ENCODE measurements around the gene KIF26A. TPM values are rescaled to one million over a fixed set of nuclear protein-coding genes. Genes with fewer than 3 reads are reported as not detected.

The KIF26A gene
- total RNA-seq, 1 donor from 2014 or later = not detected

DNA sequence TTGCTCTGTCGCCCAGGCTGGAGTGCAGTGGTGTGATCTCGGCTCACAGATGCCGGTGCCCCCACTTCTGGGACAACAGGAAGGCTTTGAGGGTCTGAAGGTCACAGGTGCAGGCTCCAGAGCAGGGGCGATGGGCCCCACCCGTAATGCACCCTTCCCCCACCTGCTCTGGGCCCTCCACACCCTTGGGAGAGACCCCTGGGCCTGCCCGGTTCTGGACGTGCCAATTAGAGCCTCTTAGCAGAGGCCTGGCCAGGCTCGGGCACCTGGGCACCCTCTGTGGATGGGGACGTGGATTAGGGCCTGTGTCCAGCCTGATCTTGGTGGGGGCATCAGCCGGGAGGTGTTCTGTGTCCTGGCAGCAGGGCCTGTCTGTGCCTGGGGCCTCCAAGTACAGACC is 62.2 kb downstream of the KIF26A start:
- H3K9me3 Mint-ChIP-seq = no peaks in the 10 kb centered on the region
- no peak for ATAC-seq (ENCODE audit: low read depth)
- H3K27me3 Mint-ChIP-seq = peaks cover 2% of the 10 kb centered on the region
- ChIA-PET POLR2A (no interaction called here), CTCF (no interaction called here)
- no peak overlapping the region for H3K4me3 Mint-ChIP-seq
- TF ChIP-seq, protein P1, sequence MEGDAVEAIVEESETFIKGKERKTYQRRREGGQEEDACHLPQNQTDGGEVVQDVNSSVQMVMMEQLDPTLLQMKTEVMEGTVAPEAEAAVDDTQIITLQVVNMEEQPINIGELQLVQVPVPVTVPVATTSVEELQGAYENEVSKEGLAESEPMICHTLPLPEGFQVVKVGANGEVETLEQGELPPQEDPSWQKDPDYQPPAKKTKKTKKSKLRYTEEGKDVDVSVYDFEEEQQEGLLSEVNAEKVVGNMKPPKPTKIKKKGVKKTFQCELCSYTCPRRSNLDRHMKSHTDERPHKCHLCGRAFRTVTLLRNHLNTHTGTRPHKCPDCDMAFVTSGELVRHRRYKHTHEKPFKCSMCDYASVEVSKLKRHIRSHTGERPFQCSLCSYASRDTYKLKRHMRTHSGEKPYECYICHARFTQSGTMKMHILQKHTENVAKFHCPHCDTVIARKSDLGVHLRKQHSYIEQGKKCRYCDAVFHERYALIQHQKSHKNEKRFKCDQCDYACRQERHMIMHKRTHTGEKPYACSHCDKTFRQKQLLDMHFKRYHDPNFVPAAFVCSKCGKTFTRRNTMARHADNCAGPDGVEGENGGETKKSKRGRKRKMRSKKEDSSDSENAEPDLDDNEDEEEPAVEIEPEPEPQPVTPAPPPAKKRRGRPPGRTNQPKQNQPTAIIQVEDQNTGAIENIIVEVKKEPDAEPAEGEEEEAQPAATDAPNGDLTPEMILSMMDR (IDR thresholded peaks at IDR 0.05) = no peak
- no peak overlapping the region for H3K27ac Mint-ChIP-seq
- DNase-seq = no peak
- intact Hi-C loops (cut with micrococcal nuclease) = no loop called here
- H3K4me1 Mint-ChIP-seq = peaks cover 11% of the 10 kb centered on the region
- no peaks in the 10 kb centered on the region for H3K36me3 Mint-ChIP-seq (ENCODE audit: low read depth)

- DNase-seq (no peak), ATAC-seq (ENCODE audit: low read depth) (no peak)
- Mint-ChIP-seq H3K4me1 (peaks cover 7% of the 10 kb centered on the region), H3K36me3 (ENCODE audit: low read depth) (no peaks in the 10 kb centered on the region), H3K27ac (no peak overlapping the region), H3K27me3 (peaks cover 2% of the 10 kb centered on the region), H3K9me3 (no peaks in the 10 kb centered on the region), H3K4me3 (no peak overlapping the region)
- intact Hi-C loops (cut with micrococcal nuclease) = no loop called here
- TF ChIP-seq, protein P1 (IDR thresholded peaks at IDR 0.05) = no peak
- ChIA-PET CTCF (no interaction called here), POLR2A (no interaction called here)
Measured at GRCh38 chr14:104201063-104201462, 62.7 kb downstream of the KIF26A start.

GRCh38 chr14:104201496-104201895 is 63.1 kb downstream of the KIF26A start:
- no peak overlapping the region for H3K4me3 Mint-ChIP-seq
- CTCF ChIA-PET = no interaction called here
- DNase-seq = no peak
- H3K4me1 Mint-ChIP-seq = peaks cover 3% of the 10 kb centered on the region
- no peaks in the 10 kb centered on the region for H3K36me3 Mint-ChIP-seq (ENCODE audit: low read depth)
- H3K27me3 Mint-ChIP-seq = peaks cover 2% of the 10 kb centered on the region
- TF ChIP-seq, protein P1 (IDR thresholded peaks at IDR 0.05) = no peak
- intact Hi-C loops (cut with micrococcal nuclease) = no loop called here
- H3K9me3 Mint-ChIP-seq = no peaks in the 10 kb centered on the region
- POLR2A ChIA-PET = no interaction called here
- ATAC-seq (ENCODE audit: low read depth) = no peak
- no peak overlapping the region for H3K27ac Mint-ChIP-seq

- Mint-ChIP-seq H3K36me3 (ENCODE audit: low read depth) (no peaks in the 10 kb centered on the region), H3K4me3 (no peak overlapping the region), H3K27me3 (peaks cover 3% of the 10 kb centered on the region), H3K27ac (no peak overlapping the region), H3K9me3 (no peaks in the 10 kb centered on the region), H3K4me1 (no peaks in the 10 kb centered on the region)
- TF ChIP-seq, protein P1 (IDR thresholded peaks at IDR 0.05) = no peak
- CTCF ChIA-PET = no interaction called here
- DNase-seq (no peak), ATAC-seq (ENCODE audit: low read depth) (no peak)
- intact Hi-C loops (cut with micrococcal nuclease) = no loop called here
- POLR2A ChIA-PET = no interaction called here
Measured at GRCh38 chr14:104202259-104203070, 64.1 kb downstream of the KIF26A start.

DNA sequence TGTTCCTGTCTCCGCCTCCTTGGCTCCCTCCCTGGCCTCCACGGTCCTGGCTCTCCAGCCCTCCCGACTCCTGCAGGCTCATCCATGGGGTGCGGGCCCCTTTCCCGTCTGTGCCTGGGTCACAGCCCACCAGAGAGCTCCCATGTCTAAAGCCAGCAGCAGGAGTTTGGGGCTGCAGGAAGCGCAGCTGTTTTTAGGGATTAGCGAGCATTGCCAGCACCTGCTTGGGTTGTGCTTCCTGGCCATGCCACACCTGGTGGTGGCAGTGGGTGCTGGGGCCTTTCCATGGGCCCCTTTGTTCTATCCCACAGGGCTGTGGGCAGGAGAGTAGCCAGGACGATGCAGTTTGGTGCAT is 64.7 kb downstream of the KIF26A start:
- Mint-ChIP-seq H3K9me3 (no peaks in the 10 kb centered on the region), H3K36me3 (ENCODE audit: low read depth) (no peaks in the 10 kb centered on the region), H3K27me3 (peaks cover 3% of the 10 kb centered on the region), H3K4me3 (no peak overlapping the region), H3K4me1 (no peaks in the 10 kb centered on the region), H3K27ac (no peak overlapping the region)
- POLR2A ChIA-PET = no interaction called here
- DNase-seq (no peak), ATAC-seq (ENCODE audit: low read depth) (no peak)
- TF ChIP-seq, protein P1 (IDR thresholded peaks at IDR 0.05) = no peak
- CTCF ChIA-PET = no interaction called here
- intact Hi-C loops (cut with micrococcal nuclease) = no loop called here

All from activated B cell treated with CpG ODN at 0.5 μM for 24 hours (primary cell).